H1 (cell line): ENCODE data around the gene B4GALT7. TPM values are rescaled to one million over a fixed set of nuclear protein-coding genes. Genes with fewer than 3 reads are reported as not detected.

Source experiments
- EP300 ChIP-seq, 2 experiments: IDR thresholded peaks; 1 replicate in 1 of 2; 2 replicates in 1 of 2; pipeline ENCODE4 v1.6.1; 2011 to 2012; ENCODE audit warnings: low read depth in 2 of 2, low read length in 2 of 2, mild to moderate bottlenecking in 2 of 2, borderline replicate concordance in 1 of 2, inconsistent platforms in 1 of 2, moderate library complexity in 1 of 2
- HDAC2 ChIP-seq, 2 experiments: fragments of 300-600 bp in 1 of 2; sonication (generic) in 1 of 2; IDR thresholded peaks; 2 replicates each; pipeline ENCODE4 v1.6.1; 2011 to 2012; ENCODE audit warnings: low read depth in 2 of 2, low read length in 2 of 2, mild to moderate bottlenecking in 2 of 2, moderate library complexity in 2 of 2, borderline replicate concordance in 1 of 2, inconsistent platforms in 1 of 2
- MAFK ChIP-seq: IDR thresholded peaks from 2 replicates; pipeline ENCODE4 v1.6.1; 2012; ENCODE audit warnings: low read depth, mild to moderate bottlenecking, improper control_type of control experiment, low read length
- PHF8 ChIP-seq: fragments of 200-600 bp; sonication (generic); conservative IDR thresholded peaks from 2 replicates; pipeline ENCODE4 v1.7.1; 2012; ENCODE audit warnings: low read depth, mild to moderate bottlenecking, inconsistent platforms, low read length, moderate library complexity
- SP1 ChIP-seq: IDR thresholded peaks from 2 replicates; pipeline ENCODE4 v1.6.1; 2011; ENCODE audit warnings: low read depth, low read length
- polyA plus RNA-seq, 7 experiments: library from polyadenylated mRNA; depleted of rRNA in 3 of 7; stranded (reverse) in 5 of 7; unstranded in 2 of 7; fragments of >200 nt in 5 of 7; fragments of 200-250 nt in 2 of 7; gene quantifications; 1 replicate in 5 of 7; 2 replicates in 1 of 7; 4 replicates in 1 of 7; pipeline versions ENCODE4 v1.2.1 to v1.2.3, GENCODE V29; 2011 to 2013; ENCODE audit warnings: missing spikeins in 2 of 7, mixed read lengths in 2 of 7
- total RNA-seq: library from RNA; stranded (reverse); fragmentation: NEBNext Ultra II Directional; extraction: Animal tissue kit (Norgen Biotek cat#: 25700); gene quantifications from 2 replicates; pipeline ENCODE4 v1.2.1, GENCODE V29; 2021

B4GALT7 gene
- total and polyA plus RNA-seq, 2 of the 8 experiments (the other 6 are each of a cell fraction or from before 2014, with no cell fraction given): 18.7 to 31.9 TPM

GRCh38 chr5:177593511-177593910 lies 6.4 kb upstream of the B4GALT7 start (continued):
- TF ChIP-seq MAFK (no peak), EP300 (IDR thresholded peaks at IDR 0.05; ENCODE audit: borderline replicate concordance in 1 of 2, low read depth in 2 of 2, low read length in 2 of 2) (no peak), PHF8 (no peak), SP1 (no peak), HDAC2 (IDR thresholded peaks at IDR 0.05; ENCODE audit: borderline replicate concordance in 1 of 2, low read depth in 2 of 2, low read length in 2 of 2) (no peak)
